ENCODE results near the gene ARSB. TPM values are rescaled to one million over a fixed set of nuclear protein-coding genes. Genes with fewer than 3 reads are reported as not detected.

ARSB gene
- total RNA-seq, 1 experiment from 2014 or later: 11.4 TPM

DNA sequence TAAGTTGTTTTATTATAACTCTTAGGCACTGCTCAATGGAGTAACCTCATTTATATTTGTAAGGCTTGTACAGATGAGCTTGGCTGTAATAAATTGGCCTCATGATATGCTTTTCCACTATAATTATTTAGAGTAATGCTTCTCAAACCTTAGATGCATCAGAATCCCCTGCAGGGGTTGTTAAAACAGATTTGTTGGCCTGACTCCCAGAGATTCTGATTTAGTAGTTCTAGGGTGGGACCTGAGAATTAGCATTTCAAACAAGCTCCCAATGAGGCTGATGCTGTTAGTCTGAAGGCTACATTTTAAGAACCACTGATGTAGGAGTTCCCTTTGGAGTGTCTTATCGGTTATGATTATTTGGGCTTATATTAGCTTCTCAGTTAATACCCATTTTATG lies 38.2 kb upstream of the ARSB start:
- H3K9me3 ChIP-seq (ENCODE audit: control insufficient read depth, low read depth, low read length): no peaks in the 10 kb centered on the region
- Mint-ChIP-seq H3K4me3 (no peak overlapping the region), H3K4me1 (peaks cover 25 to 26% of the 10 kb centered on the region in 2 experiments), H3K27me3 (ENCODE audit: low read depth) (peaks cover 4% of the 10 kb centered on the region), H3K36me3 (ENCODE audit: insufficient read depth in 1 of 3, low read depth in 3 of 3) (no peaks in the 10 kb centered on the region), H3K9me3 (no peaks in the 10 kb centered on the region), H3K27ac (no peak overlapping the region)
- H3K23ac ChIP-seq (ENCODE audit: insufficient read length, low read depth, low read length): no peak overlapping the region
- H3K23me2 ChIP-seq (ENCODE audit: insufficient read length, low read depth, low read length, poor library complexity, severe bottlenecking): no peaks in the 10 kb centered on the region
- H4K8ac ChIP-seq (replicated peaks; ENCODE audit: insufficient read length, low read depth, low read length): no peak overlapping the region
- H3K4me2 ChIP-seq (ENCODE audit: insufficient read depth, insufficient read length, low read length): no peak overlapping the region
- H2BK5ac ChIP-seq (ENCODE audit: insufficient read length, low read length): no peak overlapping the region
- no peak overlapping the region for H3K56ac ChIP-seq (ENCODE audit: insufficient read length, low read depth, low read length)
- no peaks in the 10 kb centered on the region for H3K79me1 ChIP-seq (ENCODE audit: insufficient read depth, low read depth, low read length, poor library complexity, severe bottlenecking)
- peaks cover 6% of the 10 kb centered on the region; the same call in 1 of the 2 replicates for H3K4me1 ChIP-seq (ENCODE audit: insufficient read depth, low read length)
- H3K18ac ChIP-seq (ENCODE audit: insufficient read length, low read depth, low read length): no peak overlapping the region
- H2BK20ac ChIP-seq (ENCODE audit: low read depth, low read length, poor library complexity, severe bottlenecking): no peak overlapping the region
- no peak overlapping the region for H2AK5ac ChIP-seq (ENCODE audit: insufficient read length, low read length)
- H3K14ac ChIP-seq (ENCODE audit: insufficient read depth, low read length): no peak overlapping the region
- no peak overlapping the region for H3K27ac ChIP-seq (ENCODE audit: insufficient read length, low read depth, low read length)
- no peak overlapping the region for H4K91ac ChIP-seq (ENCODE audit: insufficient read length, low read depth, low read length)
- H2BK15ac ChIP-seq (ENCODE audit: low read depth, low read length): no peak overlapping the region
- TF ChIP-seq, protein P1, sequence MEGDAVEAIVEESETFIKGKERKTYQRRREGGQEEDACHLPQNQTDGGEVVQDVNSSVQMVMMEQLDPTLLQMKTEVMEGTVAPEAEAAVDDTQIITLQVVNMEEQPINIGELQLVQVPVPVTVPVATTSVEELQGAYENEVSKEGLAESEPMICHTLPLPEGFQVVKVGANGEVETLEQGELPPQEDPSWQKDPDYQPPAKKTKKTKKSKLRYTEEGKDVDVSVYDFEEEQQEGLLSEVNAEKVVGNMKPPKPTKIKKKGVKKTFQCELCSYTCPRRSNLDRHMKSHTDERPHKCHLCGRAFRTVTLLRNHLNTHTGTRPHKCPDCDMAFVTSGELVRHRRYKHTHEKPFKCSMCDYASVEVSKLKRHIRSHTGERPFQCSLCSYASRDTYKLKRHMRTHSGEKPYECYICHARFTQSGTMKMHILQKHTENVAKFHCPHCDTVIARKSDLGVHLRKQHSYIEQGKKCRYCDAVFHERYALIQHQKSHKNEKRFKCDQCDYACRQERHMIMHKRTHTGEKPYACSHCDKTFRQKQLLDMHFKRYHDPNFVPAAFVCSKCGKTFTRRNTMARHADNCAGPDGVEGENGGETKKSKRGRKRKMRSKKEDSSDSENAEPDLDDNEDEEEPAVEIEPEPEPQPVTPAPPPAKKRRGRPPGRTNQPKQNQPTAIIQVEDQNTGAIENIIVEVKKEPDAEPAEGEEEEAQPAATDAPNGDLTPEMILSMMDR (conservative IDR thresholded peaks at IDR 0.05): no peak
- no peaks in the 10 kb centered on the region for H3K79me2 ChIP-seq (ENCODE audit: insufficient read depth, low read length)
- H2AFZ ChIP-seq (ENCODE audit: low read length): no peak overlapping the region
- no peak overlapping the region for H4K5ac ChIP-seq (ENCODE audit: insufficient read length, low read depth, low read length)
- H2BK12ac ChIP-seq (ENCODE audit: insufficient read length, low read depth, low read length): no peak overlapping the region
- no peaks in the 10 kb centered on the region for H3K27me3 ChIP-seq (ENCODE audit: insufficient read depth, low read length)
- no peak overlapping the region for H2BK120ac ChIP-seq (ENCODE audit: low read depth, low read length, poor library complexity, severe bottlenecking)
- H3K9ac ChIP-seq (ENCODE audit: extremely low read depth, insufficient read length, low read length): no peak overlapping the region
- H3K4ac ChIP-seq (ENCODE audit: low read depth, low read length): no peak overlapping the region
- no peaks in the 10 kb centered on the region for H4K20me1 ChIP-seq (ENCODE audit: control insufficient read depth, insufficient read depth, insufficient read length)
- no CpG with 5 or more reads among the region's 1 CpG for WGBS (ENCODE audit: extremely low coverage, insufficient read length, low lambda C conversion rate)
- no peak for DNase-seq
- no peak overlapping the region for H3T11ph ChIP-seq (ENCODE audit: low read length)

Measured in H9 (cell line).